Measurements from ENCODE around the gene PARVB.

PARVB gene

GRCh38 chr22:44205516-44206329, 181.6 kb downstream of the PARVB start:
- DNase-seq, result no peak

- DNase-seq, result no peak
Observed at GRCh38 chr22:44206330-44206645, 182.2 kb downstream of the PARVB start.

DNA sequence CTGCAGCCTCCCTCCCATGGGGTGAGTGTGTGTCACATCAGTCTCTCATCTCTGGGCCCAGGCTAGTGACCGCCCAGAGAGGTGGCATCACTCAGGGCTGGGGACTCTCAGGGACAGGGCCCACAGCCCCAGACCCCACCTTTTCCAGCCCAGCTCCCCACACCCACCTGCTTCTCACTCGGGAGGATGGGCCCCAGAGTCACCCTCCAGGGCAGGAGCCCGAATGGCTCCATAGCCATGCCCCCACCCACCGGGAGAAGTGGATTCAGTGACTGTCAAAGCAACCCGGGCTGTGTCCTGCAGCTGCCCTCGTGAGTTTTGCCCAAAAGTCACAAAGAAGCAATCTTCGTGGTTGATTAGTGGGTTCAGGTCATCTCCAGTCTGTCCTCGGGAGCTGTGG, 182.6 kb downstream of the PARVB start:
- no peak for DNase-seq

DNA sequence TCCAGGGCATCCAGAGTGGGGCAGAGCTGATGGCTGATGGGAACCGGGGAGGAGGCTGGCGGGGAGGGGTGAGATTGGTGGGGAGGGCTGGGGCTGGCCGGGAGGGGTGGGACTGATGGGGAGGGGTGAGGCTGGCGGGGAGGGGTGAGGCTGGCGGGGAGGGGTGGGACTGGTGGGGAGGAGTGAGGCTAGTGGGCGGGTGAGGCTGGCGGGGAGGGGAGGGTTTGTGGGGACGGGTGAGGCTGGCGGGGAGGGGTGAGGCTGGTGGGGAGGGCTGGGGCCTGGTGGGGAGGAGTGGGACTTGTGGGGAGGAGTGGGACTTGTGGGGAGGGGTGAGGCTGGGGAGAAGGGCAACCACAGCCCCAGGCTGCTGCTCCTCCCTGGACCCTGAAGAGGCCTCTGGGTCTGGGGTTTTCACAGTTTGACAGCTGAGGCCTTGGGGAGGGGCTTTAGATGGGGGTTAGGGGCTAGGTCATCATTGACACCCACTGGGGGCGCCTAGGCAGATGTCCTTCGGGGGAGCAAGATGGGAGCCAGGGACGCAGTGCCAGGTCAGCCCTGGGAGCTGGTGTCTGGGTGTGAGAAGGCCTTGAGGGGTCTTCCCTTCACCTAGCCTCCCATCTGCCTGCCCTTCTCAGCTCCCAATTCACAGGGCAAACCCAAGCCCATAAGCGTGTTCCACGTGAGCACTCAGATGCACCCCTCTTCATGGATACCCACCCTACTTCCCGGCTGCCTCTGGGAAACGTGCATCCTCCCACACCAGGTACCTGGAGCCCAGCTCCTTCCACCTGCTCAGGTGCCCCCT, 183.3 kb downstream of the PARVB start:
- DNase-seq, result no peak

DNA sequence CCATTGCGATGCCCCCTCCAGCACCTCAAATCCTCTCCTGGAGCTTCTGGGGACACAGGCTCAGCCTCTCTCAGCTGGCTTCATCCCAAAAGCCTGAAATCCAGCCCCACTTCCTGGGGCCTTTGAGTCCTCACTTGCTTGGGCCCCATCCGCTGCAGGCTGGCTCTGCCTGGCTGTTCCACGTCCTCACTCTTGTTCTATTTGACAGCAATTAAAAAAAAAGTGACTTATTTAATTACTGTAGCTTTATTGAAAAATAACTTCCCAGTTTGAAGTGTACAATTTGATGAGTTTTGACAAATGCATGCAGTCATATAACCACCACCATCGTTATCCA, 183.8 kb downstream of the PARVB start:
- no peak for DNase-seq

DNA sequence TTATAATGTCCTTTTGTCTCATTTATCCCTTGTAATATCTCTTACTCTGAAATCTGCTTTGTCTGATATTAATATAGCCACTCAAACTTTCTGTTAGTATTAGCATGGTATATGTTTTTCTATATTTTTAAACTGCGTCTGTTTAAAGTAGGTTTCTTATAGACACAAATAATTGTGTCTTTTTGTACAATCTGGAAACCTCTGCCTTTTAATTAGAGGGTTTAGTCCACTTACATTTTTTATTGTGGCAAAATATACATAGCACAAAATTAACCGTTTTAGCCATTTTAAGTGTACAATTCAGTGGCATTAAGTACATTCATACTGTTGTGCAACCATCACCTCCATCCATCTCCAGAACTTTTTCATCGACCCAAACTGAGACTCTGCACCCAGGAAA, 185.2 kb downstream of the PARVB start:
- DNase-seq, result no peak

DNA sequence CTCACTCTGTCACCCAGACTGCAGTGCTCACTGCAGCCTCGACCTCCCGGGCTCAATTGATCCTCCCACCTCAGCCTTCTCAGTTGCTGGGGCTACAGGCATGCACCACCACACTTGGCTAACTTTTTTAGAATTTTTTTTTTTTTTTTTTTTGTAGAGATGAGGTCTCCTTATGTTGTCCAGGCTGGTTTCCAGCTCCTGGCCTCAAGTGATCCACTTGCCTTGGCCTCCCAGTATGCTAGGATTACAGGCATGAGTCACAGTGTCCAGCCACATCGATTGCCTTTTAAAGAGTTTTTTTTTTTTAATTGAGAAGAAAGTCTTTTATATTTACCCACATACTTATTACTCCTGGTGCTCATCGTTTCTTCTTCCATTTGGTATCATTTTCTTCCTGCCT, 186.6 kb downstream of the PARVB start:
- no peak for DNase-seq

- DNase-seq, result peak; percentile 33 to 48
Observed at GRCh38 chr22:44211256-44211945, 187.3 kb downstream of the PARVB start.

GRCh38 chr22:44211946-44212930, 188.1 kb downstream of the PARVB start:
- no peak for DNase-seq

GRCh38 chr22:44212936-44213335, 188.8 kb downstream of the PARVB start:
- DNase-seq, result no peak

DNA sequence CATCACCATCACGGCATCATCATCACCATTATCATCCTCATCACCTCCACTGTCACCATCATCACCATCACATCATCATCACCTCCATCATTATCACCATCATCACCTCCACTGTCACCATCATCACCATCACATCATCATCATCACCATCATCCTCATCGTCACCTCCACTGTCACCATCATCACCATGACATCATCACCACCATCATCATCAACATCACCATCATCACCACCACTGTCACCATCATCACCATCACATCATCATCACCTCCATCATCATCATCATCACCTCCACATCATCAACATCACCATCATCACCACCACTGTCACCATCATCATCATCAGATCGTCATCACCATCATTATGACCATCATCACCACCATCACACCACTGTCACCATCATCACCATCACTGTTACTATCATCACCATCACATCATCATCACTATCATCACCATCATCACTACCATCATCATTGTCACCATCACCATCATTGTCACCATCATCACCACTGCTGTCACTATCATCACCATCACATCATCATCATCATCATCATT, 189.5 kb downstream of the PARVB start:
- no peak for DNase-seq

- no peak for DNase-seq
Observed at GRCh38 chr22:44214187-44214586, 190.1 kb downstream of the PARVB start.

DNA sequence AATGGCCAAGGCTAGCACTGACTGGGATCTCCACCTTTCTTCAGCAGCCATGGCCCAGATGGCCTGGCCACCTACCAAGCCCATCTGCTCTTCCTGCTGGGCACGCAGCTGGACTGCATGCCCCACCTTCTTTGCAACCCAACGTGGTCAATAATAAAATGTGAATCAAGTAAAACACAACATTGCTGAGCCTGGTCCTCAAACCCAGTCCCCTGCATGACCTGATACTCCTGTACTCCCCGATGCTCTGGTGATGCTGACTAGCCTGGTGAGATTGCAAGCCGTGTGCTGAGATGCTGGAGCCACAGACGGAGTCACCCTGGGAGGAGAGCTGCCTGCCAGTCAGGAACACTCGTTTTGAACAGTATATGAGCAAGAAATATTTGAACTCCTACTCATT, 190.7 kb downstream of the PARVB start:
- DNase-seq, result no peak

- no peak for DNase-seq
Observed at GRCh38 chr22:44215287-44215686, 191.2 kb downstream of the PARVB start.

DNA sequence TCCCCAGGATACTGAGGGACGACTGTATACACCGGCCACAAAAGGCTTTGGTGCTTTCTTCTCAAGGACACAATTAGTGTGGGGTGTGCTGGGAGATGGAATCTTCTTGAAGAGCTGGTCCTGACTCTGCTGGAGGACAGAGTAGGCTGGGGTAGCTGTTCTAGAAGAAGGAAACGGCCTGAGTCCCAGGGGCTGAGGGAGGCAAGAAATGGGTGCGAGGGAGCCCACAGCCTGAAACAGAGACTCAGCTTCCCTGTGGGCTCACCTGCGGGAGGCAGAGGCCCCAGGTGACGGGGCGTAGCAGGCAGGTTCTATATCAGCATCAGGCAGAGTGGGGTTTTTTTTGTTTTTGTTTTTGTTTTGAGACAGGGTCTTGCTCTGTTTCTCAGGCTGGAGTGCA, 193.2 kb downstream of the PARVB start:
- DNase-seq, result no peak

DNA sequence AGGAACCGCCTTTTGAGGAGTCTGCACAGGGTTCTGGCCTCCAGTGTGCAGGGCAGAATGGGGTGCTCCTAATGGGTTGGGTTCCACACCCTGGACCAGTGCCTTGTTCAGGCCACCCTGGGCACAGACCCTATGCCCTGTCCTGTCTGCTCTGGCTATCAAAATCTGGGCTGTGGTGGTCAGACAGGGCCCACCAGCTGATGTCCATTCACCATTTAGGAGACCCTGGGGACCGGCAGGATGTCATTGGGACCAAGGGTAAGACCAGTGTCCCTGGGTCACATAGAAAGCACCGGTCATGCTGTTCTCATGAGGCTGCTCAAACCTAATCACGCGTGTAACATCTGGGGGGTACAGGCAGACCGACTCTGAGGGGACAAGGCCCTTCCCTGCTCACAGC, 194.0 kb downstream of the PARVB start:
- no peak for DNase-seq

GRCh38 chr22:44219101-44219870, 195.2 kb downstream of the PARVB start:
- DNase-seq, result no peak

GRCh38 chr22:44220727-44221680, 196.9 kb downstream of the PARVB start:
- DNase-seq, result no peak

DNA sequence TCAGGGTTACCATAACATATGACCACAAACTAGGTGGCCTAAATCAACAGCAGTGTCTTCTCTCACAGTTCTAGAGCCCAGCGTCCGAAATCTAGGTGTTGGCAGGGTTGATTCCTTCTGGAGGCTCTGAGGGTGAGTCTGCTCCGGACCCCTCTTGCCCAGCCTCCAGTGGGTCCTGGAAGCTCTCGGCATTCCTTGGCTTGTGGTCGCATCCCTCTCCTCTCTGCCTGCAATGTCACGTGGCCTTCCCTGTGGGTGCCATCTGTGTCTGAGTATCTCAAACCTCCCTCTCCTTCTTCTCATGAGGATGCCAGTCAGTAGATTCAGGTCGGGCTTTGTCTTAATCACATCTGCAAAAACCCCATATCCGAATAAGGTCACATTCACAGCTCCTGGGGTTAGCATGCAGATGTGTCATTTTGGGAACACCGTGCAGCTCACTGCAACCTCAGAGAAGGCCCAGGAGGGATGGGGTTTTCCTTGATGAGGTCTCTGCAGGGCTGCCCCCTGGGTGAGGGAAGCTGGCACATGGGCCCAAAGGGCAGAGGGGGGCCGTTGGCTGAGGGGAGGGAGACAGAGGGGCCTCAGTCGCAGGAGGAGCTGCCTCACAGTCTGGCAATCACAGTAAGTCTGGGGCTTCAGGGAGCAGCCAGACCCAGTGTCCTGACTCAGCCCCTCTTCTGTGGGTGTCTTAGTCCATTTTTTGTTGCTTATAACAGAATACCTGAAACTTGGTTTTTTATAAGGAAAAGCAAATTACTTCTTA, 197.8 kb downstream of the PARVB start:
- no peak for DNase-seq
